DMS79 (cell line): Measurements from ENCODE around the gene NELL1.
A peak's percentile ranks its signal among the peaks of the same experiment; 100 is the strongest.

Source experiments
- DNase-seq: peaks from one replicate; lab custom pipeline; 2025; lab: John Stamatoyannopoulos, UW

Gene NELL1

GRCh38 chr11:20874358-20874757 lies 205.0 kb downstream of the NELL1 start:
- DNase-seq: no peak

- DNase-seq: no peak
These were observed 206.5 kb downstream of the NELL1 start for GRCh38 chr11:20875889-20876288.

- DNase-seq: no peak
These were observed 207.4 kb downstream of the NELL1 start for GRCh38 chr11:20876738-20877137.

- DNase-seq: no peak
These were observed 210.7 kb downstream of the NELL1 start for GRCh38 chr11:20880094-20880493.

- no peak for DNase-seq
These were observed 212.1 kb downstream of the NELL1 start for GRCh38 chr11:20881328-20882079.

GRCh38 chr11:20887137-20887536 lies 217.8 kb downstream of the NELL1 start:
- DNase-seq: no peak

GRCh38 chr11:20894296-20894695 lies 224.9 kb downstream of the NELL1 start:
- DNase-seq: no peak

GRCh38 chr11:20909995-20910726 lies 240.8 kb downstream of the NELL1 start:
- no peak for DNase-seq

- no peak for DNase-seq
These were observed 241.3 kb downstream of the NELL1 start for GRCh38 chr11:20910733-20911132.

- DNase-seq: no peak
These were observed 242.9 kb downstream of the NELL1 start for GRCh38 chr11:20912065-20912821.

- DNase-seq: no peak
These were observed 243.6 kb downstream of the NELL1 start for GRCh38 chr11:20912922-20913512.

- DNase-seq: no peak
These were observed 247.9 kb downstream of the NELL1 start for GRCh38 chr11:20917306-20917705.

GRCh38 chr11:20926799-20927540 lies 257.6 kb downstream of the NELL1 start:
- DNase-seq: peak; percentile 65

- DNase-seq: no peak
These were observed 261.6 kb downstream of the NELL1 start for GRCh38 chr11:20931029-20931428.

- DNase-seq: no peak
These were observed 263.7 kb downstream of the NELL1 start for GRCh38 chr11:20933086-20933485.

- DNase-seq: no peak
These were observed 264.6 kb downstream of the NELL1 start for GRCh38 chr11:20933958-20934357.

GRCh38 chr11:20934516-20934915 lies 265.1 kb downstream of the NELL1 start:
- DNase-seq: no peak

GRCh38 chr11:20937826-20938225 lies 268.4 kb downstream of the NELL1 start:
- no peak for DNase-seq

GRCh38 chr11:20949585-20949984 lies 280.2 kb downstream of the NELL1 start:
- no peak for DNase-seq

- no peak for DNase-seq
These were observed 293.2 kb downstream of the NELL1 start for GRCh38 chr11:20962581-20962980.

GRCh38 chr11:20963596-20963995 lies 294.2 kb downstream of the NELL1 start:
- no peak for DNase-seq

GRCh38 chr11:20964985-20965384 lies 295.6 kb downstream of the NELL1 start:
- peak; percentile 3 for DNase-seq
